CD4-positive, alpha-beta T cell (primary cell): ENCODE data around the gene BCAS1. TPM values are rescaled to one million over a fixed set of nuclear protein-coding genes. Genes with fewer than 3 reads are reported as not detected.

Experiments
- ATAC-seq: fragments of 200-7000 bp; cut with Tn5 transposase; one replicate; pipeline ENCODE4 v1.10.0; 2022; ENCODE audit warnings: mild to moderate bottlenecking; ENCODE audit not compliant: poor library complexity
- CTCF ChIA-PET: fragments of 350-600 bp; sonication (Branson Sonifier 250); formaldehyde crosslinking; loops from one replicate; lab custom pipeline; 2021; ENCODE audit warnings: antibody characterized with exemption, inconsistent platforms; lab: Charles Lee
- POLR2A ChIA-PET: fragments of 350-600 bp; sonication (Branson Sonifier 250); formaldehyde crosslinking; loops from one replicate; lab custom pipeline; 2021; ENCODE audit warnings: antibody characterized with exemption, inconsistent platforms; lab: Charles Lee
- DNase-seq, 14 experiments: peaks; one replicate each; pipeline ENCODE4 v3.0.0-alpha.2; 2013 to 2020; ENCODE audit warnings: mixed read lengths in 2 of 14
- H3K27ac ChIP-seq, 2 donors: one replicate each; pipeline versions ENCODE4 v1.5.1 to v1.7.0; 2013; ENCODE audit warnings: low read length in 2 of 2, low read depth in 1 of 2, mild to moderate bottlenecking in 1 of 2
- H3K27me3 ChIP-seq, 2 experiments: 1 replicate in 1 of 2; 2 replicates in 1 of 2; pipeline versions ENCODE4 v1.6.1 to v1.7.0; 2013; ENCODE audit warnings: low read length in 2 of 2, control low read depth in 1 of 2, mild to moderate bottlenecking in 1 of 2, moderate library complexity in 1 of 2; ENCODE audit not compliant: insufficient read depth in 2 of 2, control insufficient read depth in 1 of 2
- H3K36me3 ChIP-seq: one replicate; pipeline ENCODE4 v1.6.1; 2013; ENCODE audit warnings: low read length, control low read depth; ENCODE audit not compliant: insufficient read depth
- H3K4me1 ChIP-seq: one replicate; pipeline ENCODE4 v1.6.1; 2013; ENCODE audit warnings: low read length, control low read depth; ENCODE audit not compliant: insufficient read depth
- H3K4me3 ChIP-seq: one replicate; pipeline ENCODE4 v1.5.1; 2013; ENCODE audit warnings: mild to moderate bottlenecking, low read length, moderate library complexity
- H3K9me3 ChIP-seq, 2 experiments: 1 replicate in 1 of 2; 2 replicates in 1 of 2; pipeline versions ENCODE4 v1.6.1 to v1.7.0; 2013; ENCODE audit warnings: low read length in 2 of 2, mild to moderate bottlenecking in 2 of 2, control low read depth in 1 of 2, moderate library complexity in 1 of 2; ENCODE audit not compliant: control insufficient read depth in 1 of 2, insufficient read depth in 1 of 2
- H3K27ac Mint-ChIP-seq: one replicate; pipeline ENCODE4 v1.8.0; 2020; ENCODE audit warnings: mixed read lengths
- H3K27me3 Mint-ChIP-seq: one replicate; pipeline ENCODE4 v1.8.0; 2021; ENCODE audit warnings: mixed read lengths
- H3K36me3 Mint-ChIP-seq: one replicate; pipeline ENCODE4 v1.8.0; 2021; ENCODE audit warnings: low read depth, mixed read lengths
- H3K4me1 Mint-ChIP-seq: one replicate; pipeline ENCODE4 v1.8.0; 2021; ENCODE audit warnings: low read depth, mixed read lengths
- H3K4me3 Mint-ChIP-seq: one replicate; pipeline ENCODE4 v1.8.0; 2020; ENCODE audit warnings: mild to moderate bottlenecking, mixed read lengths
- H3K9me3 Mint-ChIP-seq: one replicate; pipeline ENCODE4 v1.8.0; 2020; ENCODE audit warnings: mixed read lengths
- CTCF ChIP-seq: fragments of 200-600 bp; IDR thresholded peaks from one replicate; pipeline ENCODE4 v1.8.0; 2022; ENCODE audit warnings: antibody characterized with exemption, mild to moderate bottlenecking
- intact Hi-C, 2 experiments: fragments of 100-400 bp; cut with DNase I in 1 of 2; cut with micrococcal nuclease in 1 of 2; formaldehyde crosslinking; loops; one replicate each; pipeline versions ENCODE4 v1.15.1 to v1.9.0; 2023 to 2025; cut with DNase I, micrococcal nuclease
- total RNA-seq, 174 experiments: library from RNA in 2 of 174; stranded (reverse) in 2 of 174; gene quantifications; one replicate each; pipeline ENCODE4 v1.2.3 and lab custom pipeline; 2021 to 2026

Gene BCAS1
- total RNA-seq, 2 experiments from 2014 or later, result 0.20 to 0.27 TPM

GRCh38 chr20:53938739-53939138 lies 131.7 kb downstream of the BCAS1 start:
- Histone ChIP-seq H3K9me3 (no peaks in the 10 kb centered on the region), H3K4me3 (no peak overlapping the region), H3K27ac (no peak overlapping the region), H3K27me3 (no peaks in the 10 kb centered on the region), H3K36me3 (no peaks in the 10 kb centered on the region), H3K4me1 (peaks cover 23% of the 10 kb centered on the region)
- no peak for DNase-seq
- Mint-ChIP-seq H3K36me3 (no peaks in the 10 kb centered on the region), H3K4me3 (no peak overlapping the region), H3K9me3 (no peaks in the 10 kb centered on the region), H3K4me1 (peaks cover 51% of the 10 kb centered on the region), H3K27me3 (no peaks in the 10 kb centered on the region), H3K27ac (no peak overlapping the region)
- intact Hi-C loops, result no loop called here
- CTCF ChIA-PET, result interaction anchor here (1.2 to 1.7 kb wide), 2 partner anchors 13 to 22 kb away, joined by 4 to 7 read pairs; no protein-coding TSS in a partner anchor
- POLR2A ChIA-PET, result interaction anchor here (1.6 kb wide), 1 partner anchor 11 kb away, joined by 9 read pairs; no protein-coding TSS in a partner anchor
- no peak for ATAC-seq
- no peak for TF ChIP-seq CTCF

DNA sequence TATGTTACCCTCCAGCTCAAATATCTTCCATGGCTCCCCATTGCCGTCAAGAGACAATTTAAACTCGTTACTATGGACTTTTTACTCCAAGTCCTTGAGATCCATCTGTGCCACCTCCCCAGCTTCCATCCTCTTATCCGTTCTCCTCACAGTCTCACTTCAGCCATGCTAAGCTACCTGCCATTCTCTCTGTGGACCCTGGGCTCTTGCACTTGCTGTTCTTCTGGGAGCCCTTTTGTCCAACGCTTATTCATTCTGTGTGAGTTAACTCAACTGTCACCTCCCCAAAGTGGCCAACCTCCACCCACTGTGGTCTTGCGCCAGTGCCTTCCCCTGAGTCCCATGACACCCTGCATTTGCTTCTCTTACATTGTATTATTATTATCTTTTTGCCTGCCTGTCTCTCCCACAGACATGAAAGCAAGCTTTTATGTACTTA lies 132.4 kb downstream of the BCAS1 start:
- Histone ChIP-seq H3K4me3 (no peak overlapping the region), H3K9me3 (no peaks in the 10 kb centered on the region), H3K27me3 (no peaks in the 10 kb centered on the region), H3K27ac (no peak overlapping the region), H3K4me1 (peaks cover 26% of the 10 kb centered on the region), H3K36me3 (no peaks in the 10 kb centered on the region)
- no peak for TF ChIP-seq CTCF
- Mint-ChIP-seq H3K36me3 (no peaks in the 10 kb centered on the region), H3K4me1 (peaks cover 50% of the 10 kb centered on the region), H3K4me3 (no peak overlapping the region), H3K27me3 (no peaks in the 10 kb centered on the region), H3K9me3 (no peaks in the 10 kb centered on the region), H3K27ac (peak overlapping the region; percentile 8)
- ATAC-seq, result no peak
- ChIA-PET POLR2A (no interaction called here), CTCF (no interaction called here)
- intact Hi-C loops, result no loop called here
- DNase-seq, result no peak

DNA sequence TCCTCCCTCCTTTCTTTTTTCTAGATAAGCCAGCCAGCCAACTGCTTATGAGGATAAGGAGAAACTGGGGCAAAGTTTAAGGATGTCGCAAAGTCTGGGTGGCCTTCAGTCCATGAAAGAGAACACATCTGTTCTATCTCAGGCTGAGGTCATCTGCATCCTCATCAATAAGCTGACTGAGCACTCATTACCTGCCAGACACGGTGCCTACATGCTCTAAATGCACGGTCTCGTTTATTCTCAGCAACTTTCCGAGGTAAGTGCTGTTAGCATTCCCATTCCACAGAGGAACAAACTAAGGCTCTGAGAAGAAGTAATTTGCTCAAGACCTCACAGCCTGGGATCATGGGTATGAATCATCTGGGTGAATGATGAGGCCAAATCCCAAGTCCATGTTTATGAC lies 133.1 kb downstream of the BCAS1 start:
- CTCF ChIA-PET, result no interaction called here
- H3K4me3 ChIP-seq, result no peak overlapping the region
- ATAC-seq (no peak), DNase-seq (no peak)
- Mint-ChIP-seq H3K9me3 (no peaks in the 10 kb centered on the region), H3K4me1 (peaks cover 49% of the 10 kb centered on the region), H3K4me3 (no peak overlapping the region), H3K36me3 (no peaks in the 10 kb centered on the region), H3K27ac (no peak overlapping the region), H3K27me3 (no peaks in the 10 kb centered on the region)
- H3K36me3 ChIP-seq, result no peaks in the 10 kb centered on the region
- H3K27me3 ChIP-seq, result no peaks in the 10 kb centered on the region
- H3K9me3 ChIP-seq, result no peaks in the 10 kb centered on the region
- no peak overlapping the region for H3K27ac ChIP-seq
- peaks cover 26% of the 10 kb centered on the region for H3K4me1 ChIP-seq
- POLR2A ChIA-PET, result no interaction called here
- TF ChIP-seq CTCF, result no peak
- intact Hi-C loops, result no loop called here
